Measurements from ENCODE around the gene NUPR2. TPM values are rescaled to one million over a fixed set of nuclear protein-coding genes. Genes with fewer than 3 reads are reported as not detected.
A peak's percentile ranks its signal among the peaks of the same experiment; 100 is the strongest.
"Not testable (repeated sequence)": the region's sequence is repeated elsewhere in the genome, so short reads cannot be mapped to it uniquely, and the experiment has no call there.

The NUPR2 gene
- total RNA-seq, 1 donor from 2014 or later, result not detected

GRCh38 chr7:56081626-56082340 lies 34.4 kb downstream of the NUPR2 start:
- no peaks in the 10 kb centered on the region for H3K4me1 ChIP-seq
- peaks cover 4% of the 10 kb centered on the region for H3K27me3 Mint-ChIP-seq (ENCODE audit: insufficient read depth, low read depth)

GRCh38 chr7:56080726-56081435 lies 35.3 kb downstream of the NUPR2 start:
- H3K4me3 ChIP-seq; H3K27ac Mint-ChIP-seq; H3K79me2 ChIP-seq (ENCODE audit: low read depth); H3K27me3 ChIP-seq; H3K36me3 ChIP-seq; H2AFZ ChIP-seq (replicated peaks); H3K4me2 ChIP-seq; H3F3A ChIP-seq (ENCODE audit: low read depth); H3K4me3 Mint-ChIP-seq; H4K20me1 ChIP-seq (ENCODE audit: low read depth); H3K27ac ChIP-seq; H3K9ac ChIP-seq; H3K4me1 ChIP-seq; H3K9me3 ChIP-seq (ENCODE audit: low read depth); H3K27me3 Mint-ChIP-seq (ENCODE audit: insufficient read depth, low read depth); H3K4me1 Mint-ChIP-seq; DNase-seq (ENCODE audit: low spot score); H3K9me3 Mint-ChIP-seq: not testable (repeated sequence)
- H3K36me3 Mint-ChIP-seq, result peaks cover 10% of the 10 kb centered on the region

More at GRCh38 chr7:56081626-56082340, 34.4 kb downstream of the NUPR2 start:
- no peak overlapping the region for H3K4me3 Mint-ChIP-seq
- no peak overlapping the region for H3K27ac ChIP-seq
- no peaks in the 10 kb centered on the region for H4K20me1 ChIP-seq (ENCODE audit: low read depth)
- H3K9me3 Mint-ChIP-seq, result no peaks in the 10 kb centered on the region
- no peak overlapping the region for H2AFZ ChIP-seq (replicated peaks)
- H3K9ac ChIP-seq, result no peak overlapping the region
- no peak for DNase-seq (ENCODE audit: low spot score)
- H3K27ac Mint-ChIP-seq, result no peak overlapping the region
- H3K4me1 Mint-ChIP-seq, result no peaks in the 10 kb centered on the region
- TF ChIP-seq EZH2phosphoT487 (IDR thresholded peaks at IDR 0.05) (no peak), CTCF (IDR thresholded peaks at IDR 0.05) (no peak), EZH2 (IDR thresholded peaks at IDR 0.05) (no peak)
- H3K9me3 ChIP-seq (ENCODE audit: low read depth), result no peaks in the 10 kb centered on the region
- H3K36me3 ChIP-seq, result no peaks in the 10 kb centered on the region
- no peak overlapping the region for H3K4me3 ChIP-seq
- H3K4me2 ChIP-seq, result no peak overlapping the region
- peaks cover 9% of the 10 kb centered on the region for H3K36me3 Mint-ChIP-seq
- no peaks in the 10 kb centered on the region for H3K79me2 ChIP-seq (ENCODE audit: low read depth)
- H3K27me3 ChIP-seq, result no peaks in the 10 kb centered on the region
- no peaks in the 10 kb centered on the region for H3F3A ChIP-seq (ENCODE audit: low read depth)

GRCh38 chr7:56079450-56080185 lies 36.6 kb downstream of the NUPR2 start:
- Histone ChIP-seq H3K4me3 (no peak overlapping the region), H4K20me1 (ENCODE audit: low read depth) (no peaks in the 10 kb centered on the region), H3K4me1 (no peaks in the 10 kb centered on the region), H3F3A (ENCODE audit: low read depth) (no peaks in the 10 kb centered on the region), H3K4me2 (no peak overlapping the region), H3K27me3 (no peaks in the 10 kb centered on the region), H3K79me2 (ENCODE audit: low read depth) (no peaks in the 10 kb centered on the region), H3K9me3 (ENCODE audit: low read depth) (no peaks in the 10 kb centered on the region), H3K36me3 (no peaks in the 10 kb centered on the region), H3K27ac (no peak overlapping the region), H3K9ac (no peak overlapping the region), H2AFZ (replicated peaks) (no peak overlapping the region)
- no peak for DNase-seq (ENCODE audit: low spot score)
- Mint-ChIP-seq H3K9me3 (no peaks in the 10 kb centered on the region), H3K27me3 (ENCODE audit: insufficient read depth, low read depth) (peaks cover 2% of the 10 kb centered on the region), H3K4me1 (no peaks in the 10 kb centered on the region), H3K27ac (no peak overlapping the region), H3K4me3 (no peak overlapping the region), H3K36me3 (peaks cover 10% of the 10 kb centered on the region)
- TF ChIP-seq CTCF (IDR thresholded peaks at IDR 0.05) (peak; percentile 7), EZH2phosphoT487 (IDR thresholded peaks at IDR 0.05) (no peak)

Data from neural progenitor cell (in vitro differentiated cells).